Osteocyte (in vitro differentiated cells): ENCODE measurements around the gene AADACL3. TPM values are rescaled to one million over a fixed set of nuclear protein-coding genes. Genes with fewer than 3 reads are reported as not detected.

ENCODE experiments used
- DNase-seq: peaks from one replicate; pipeline ENCODE4 v3.0.0; 2021; ENCODE audit warnings: mixed read lengths; ENCODE audit not compliant: unreplicated experiment; ENCODE audit errors: extremely low spot score
- H3K27ac Mint-ChIP-seq: one replicate; pipeline ENCODE4 v1.8.0; 2021; ENCODE audit warnings: mild to moderate bottlenecking, mixed read lengths; ENCODE audit not compliant: unreplicated experiment
- H3K27me3 Mint-ChIP-seq: one replicate; pipeline ENCODE4 v1.8.0; 2021; ENCODE audit warnings: mixed read lengths; ENCODE audit not compliant: unreplicated experiment
- H3K36me3 Mint-ChIP-seq: one replicate; pipeline ENCODE4 v1.8.0; 2021; ENCODE audit warnings: mixed read lengths; ENCODE audit not compliant: unreplicated experiment
- H3K4me1 Mint-ChIP-seq: one replicate; pipeline ENCODE4 v1.8.0; 2021; ENCODE audit warnings: mixed read lengths; ENCODE audit not compliant: unreplicated experiment
- H3K4me3 Mint-ChIP-seq: one replicate; pipeline ENCODE4 v1.8.0; 2021; ENCODE audit warnings: mild to moderate bottlenecking, moderate library complexity, mixed read lengths; ENCODE audit not compliant: unreplicated experiment
- H3K9me3 Mint-ChIP-seq: one replicate; pipeline ENCODE4 v1.8.0; 2021; ENCODE audit warnings: mixed read lengths; ENCODE audit not compliant: unreplicated experiment
- total RNA-seq: library from RNA; stranded (reverse); gene quantifications from 2 replicates; pipeline ENCODE4 v1.2.1, GENCODE V29; 2021
- TF ChIP-seq, protein P1 (sequence below): fragments of 200-600 bp; sonication (generic); IDR thresholded peaks from 2 replicates; pipeline ENCODE4 v1.5.0; 2021; ENCODE audit warnings: antibody characterized with exemption, mild to moderate bottlenecking, moderate library complexity

AADACL3 gene
- total RNA-seq, 1 donor from 2014 or later, result not detected

DNA sequence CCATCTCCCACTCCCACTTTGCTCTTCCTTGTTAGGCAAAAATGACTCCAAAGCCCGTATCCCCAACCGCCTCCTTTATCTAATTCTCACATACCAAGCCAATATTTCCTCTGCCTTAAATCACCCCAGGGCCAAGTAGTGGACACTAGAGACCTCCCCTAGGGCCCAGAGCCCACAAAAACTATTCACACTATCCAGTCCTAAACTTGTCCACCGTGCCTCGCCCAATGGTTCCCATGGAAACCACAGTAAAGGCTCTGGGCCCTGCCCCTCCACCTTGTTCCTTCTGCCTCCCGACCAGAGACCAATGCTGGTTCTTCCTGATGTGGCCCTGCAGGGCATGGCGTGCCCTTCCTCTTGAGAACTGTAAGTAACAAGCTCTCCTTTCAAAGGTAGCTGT is 41.9 kb downstream of the AADACL3 start:
- TF ChIP-seq, protein P1, sequence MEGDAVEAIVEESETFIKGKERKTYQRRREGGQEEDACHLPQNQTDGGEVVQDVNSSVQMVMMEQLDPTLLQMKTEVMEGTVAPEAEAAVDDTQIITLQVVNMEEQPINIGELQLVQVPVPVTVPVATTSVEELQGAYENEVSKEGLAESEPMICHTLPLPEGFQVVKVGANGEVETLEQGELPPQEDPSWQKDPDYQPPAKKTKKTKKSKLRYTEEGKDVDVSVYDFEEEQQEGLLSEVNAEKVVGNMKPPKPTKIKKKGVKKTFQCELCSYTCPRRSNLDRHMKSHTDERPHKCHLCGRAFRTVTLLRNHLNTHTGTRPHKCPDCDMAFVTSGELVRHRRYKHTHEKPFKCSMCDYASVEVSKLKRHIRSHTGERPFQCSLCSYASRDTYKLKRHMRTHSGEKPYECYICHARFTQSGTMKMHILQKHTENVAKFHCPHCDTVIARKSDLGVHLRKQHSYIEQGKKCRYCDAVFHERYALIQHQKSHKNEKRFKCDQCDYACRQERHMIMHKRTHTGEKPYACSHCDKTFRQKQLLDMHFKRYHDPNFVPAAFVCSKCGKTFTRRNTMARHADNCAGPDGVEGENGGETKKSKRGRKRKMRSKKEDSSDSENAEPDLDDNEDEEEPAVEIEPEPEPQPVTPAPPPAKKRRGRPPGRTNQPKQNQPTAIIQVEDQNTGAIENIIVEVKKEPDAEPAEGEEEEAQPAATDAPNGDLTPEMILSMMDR, result no peak
- no peak for DNase-seq
- H3K27me3 Mint-ChIP-seq, result peaks cover 4% of the 10 kb centered on the region
- no peaks in the 10 kb centered on the region for H3K4me1 Mint-ChIP-seq
- no peaks in the 10 kb centered on the region for H3K9me3 Mint-ChIP-seq
- no peaks in the 10 kb centered on the region for H3K36me3 Mint-ChIP-seq
- H3K4me3 Mint-ChIP-seq, result no peak overlapping the region
- no peak overlapping the region for H3K27ac Mint-ChIP-seq

DNA sequence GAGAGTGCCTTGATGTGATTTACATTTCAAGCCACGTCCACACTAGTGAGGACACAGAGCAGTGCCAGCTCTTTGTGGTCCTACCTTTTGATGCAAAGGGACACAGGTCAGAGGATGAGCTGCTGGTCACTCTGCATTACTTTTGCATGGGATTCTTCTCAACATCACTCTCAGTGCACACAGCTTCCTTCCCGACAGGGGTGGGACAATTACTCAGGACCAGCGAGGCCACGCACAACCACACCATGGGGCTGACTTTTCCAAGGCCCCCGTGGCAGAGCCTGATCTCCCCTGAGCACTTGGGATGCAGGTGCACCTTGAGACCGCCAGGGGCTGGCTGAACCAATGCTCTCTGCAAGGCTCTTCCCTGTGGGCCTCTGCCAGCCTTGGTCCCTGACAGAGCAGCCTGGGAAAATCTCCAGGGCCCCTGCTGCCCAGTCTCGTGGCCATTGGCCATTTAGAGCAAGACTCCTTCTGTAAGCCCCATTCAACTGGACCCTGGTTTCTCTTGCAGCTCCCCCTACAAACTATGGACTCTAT is 44.4 kb downstream of the AADACL3 start:
- H3K27me3 Mint-ChIP-seq, result no peaks in the 10 kb centered on the region
- H3K27ac Mint-ChIP-seq, result no peak overlapping the region
- no peak overlapping the region for H3K4me3 Mint-ChIP-seq
- TF ChIP-seq, protein P1, result no peak
- no peaks in the 10 kb centered on the region for H3K9me3 Mint-ChIP-seq
- no peak for DNase-seq
- no peaks in the 10 kb centered on the region for H3K36me3 Mint-ChIP-seq
- no peaks in the 10 kb centered on the region for H3K4me1 Mint-ChIP-seq

DNA sequence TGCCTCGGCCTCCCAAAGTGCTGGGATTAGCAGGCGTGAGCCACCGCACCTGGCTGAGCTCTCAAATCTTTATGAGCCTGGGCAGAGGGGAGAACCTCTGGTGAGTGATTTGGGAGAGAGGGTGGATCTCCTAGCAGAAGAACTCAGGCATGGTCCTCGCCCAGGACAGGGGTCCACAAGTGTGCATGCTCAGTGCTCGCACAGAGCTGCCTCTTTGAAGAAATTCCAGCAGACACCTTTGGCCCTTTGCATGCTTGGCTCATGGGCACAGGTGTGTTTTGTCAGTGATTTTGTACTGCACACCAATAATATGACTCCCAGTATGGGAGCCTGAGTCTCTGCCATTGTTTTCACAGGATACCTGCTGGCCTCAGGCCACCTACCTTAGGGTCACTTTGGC is 45.9 kb downstream of the AADACL3 start:
- DNase-seq, result no peak
- Mint-ChIP-seq H3K9me3 (peaks cover 2% of the 10 kb centered on the region), H3K27me3 (no peaks in the 10 kb centered on the region), H3K27ac (no peak overlapping the region), H3K4me1 (no peaks in the 10 kb centered on the region), H3K36me3 (no peaks in the 10 kb centered on the region), H3K4me3 (no peak overlapping the region)
- TF ChIP-seq, protein P1, result no peak

DNA sequence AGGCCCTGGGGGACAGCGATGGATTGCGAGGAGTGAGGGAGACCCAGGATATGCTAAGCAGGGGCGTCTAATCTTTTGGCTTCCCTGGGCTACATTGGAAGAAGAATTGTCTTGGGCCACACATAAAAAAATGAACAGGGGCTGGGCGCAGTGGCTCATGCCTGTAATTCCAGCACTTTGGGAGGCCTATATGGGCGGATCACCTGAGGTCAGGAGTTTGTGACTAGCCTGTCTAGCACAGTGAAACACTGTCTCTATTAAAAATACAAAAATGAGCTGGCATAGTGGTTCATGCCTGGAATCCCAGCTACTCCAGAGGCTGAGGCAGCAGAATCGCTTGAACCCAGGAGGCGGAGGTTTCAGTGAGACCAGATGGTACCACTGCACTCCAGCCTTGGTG is 46.9 kb downstream of the AADACL3 start:
- Mint-ChIP-seq H3K27ac (no peak overlapping the region), H3K4me1 (no peaks in the 10 kb centered on the region), H3K4me3 (no peak overlapping the region), H3K9me3 (peaks cover 6% of the 10 kb centered on the region), H3K36me3 (no peaks in the 10 kb centered on the region), H3K27me3 (peaks cover 4% of the 10 kb centered on the region)
- DNase-seq, result no peak
- TF ChIP-seq, protein P1, result no peak

DNA sequence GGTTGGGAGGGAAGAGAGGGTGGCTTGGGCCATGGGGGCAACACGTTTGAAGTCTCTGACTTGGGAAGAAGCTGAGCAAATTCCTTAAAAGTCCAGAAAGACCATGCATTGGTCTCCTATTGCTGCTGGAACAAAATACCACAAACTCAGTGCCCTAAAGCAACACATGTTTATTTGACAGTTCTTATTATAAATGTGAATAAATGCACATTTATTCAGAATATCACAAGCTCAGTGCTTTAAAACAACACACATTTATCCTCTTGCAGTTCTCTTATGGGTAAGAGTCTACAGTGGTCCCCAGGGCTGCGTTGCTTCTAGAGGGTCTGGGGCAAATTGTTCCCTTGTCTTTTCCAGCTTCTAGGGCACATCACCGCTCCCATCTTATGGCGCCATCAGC is 47.6 kb downstream of the AADACL3 start:
- DNase-seq, result no peak
- Mint-ChIP-seq H3K27me3 (peaks cover 4% of the 10 kb centered on the region), H3K9me3 (peaks cover 6% of the 10 kb centered on the region), H3K4me3 (no peak overlapping the region), H3K27ac (no peak overlapping the region), H3K36me3 (no peaks in the 10 kb centered on the region), H3K4me1 (no peaks in the 10 kb centered on the region)
- TF ChIP-seq, protein P1, result no peak
